GM21529 (cell line): ENCODE measurements around the gene UTS2.

Experiments
- ATAC-seq: cut with Tn5 transposase; IDR thresholded peaks from one replicate; pipeline ENCODE4 v1.9.1; 2021; ENCODE audit not compliant: unreplicated experiment

Gene UTS2

GRCh38 chr1:7852804-7853683, at the start of gene UTS2:
Gene UTS2, minus strand, starts transcription at chr1:7853065. Its CDS starts 62 bp downstream, at chr1:7853003.
- ATAC-seq = no peak

GRCh38 chr1:7899741-7900140, 46.9 kb upstream of the UTS2 start:
- no peak for ATAC-seq

- ATAC-seq = no peak
Observed at GRCh38 chr1:7898962-7899361, 46.1 kb upstream of the UTS2 start.

GRCh38 chr1:7896994-7897393, 44.1 kb upstream of the UTS2 start:
- ATAC-seq = no peak

- no peak for ATAC-seq
Observed at GRCh38 chr1:7893529-7894180, 40.8 kb upstream of the UTS2 start.

- ATAC-seq = no peak
Observed at GRCh38 chr1:7891804-7892203, 38.9 kb upstream of the UTS2 start.

- no peak for ATAC-seq
Observed at GRCh38 chr1:7890853-7891252, 38.0 kb upstream of the UTS2 start.

- no peak for ATAC-seq
Observed at GRCh38 chr1:7888248-7889081, 35.6 kb upstream of the UTS2 start.

- ATAC-seq = no peak
Observed at GRCh38 chr1:7886405-7886745, 33.5 kb upstream of the UTS2 start.

- ATAC-seq = no peak
Observed at GRCh38 chr1:7885513-7886404, 32.9 kb upstream of the UTS2 start.

- ATAC-seq = no peak
Observed at GRCh38 chr1:7884757-7885156, 31.9 kb upstream of the UTS2 start.

GRCh38 chr1:7879228-7879627, 26.4 kb upstream of the UTS2 start:
- no peak for ATAC-seq

GRCh38 chr1:7878027-7878426, 25.2 kb upstream of the UTS2 start:
- no peak for ATAC-seq

- no peak for ATAC-seq
Observed at GRCh38 chr1:7873801-7874795, 21.2 kb upstream of the UTS2 start.

GRCh38 chr1:7871136-7871535, 18.3 kb upstream of the UTS2 start:
- no peak for ATAC-seq

GRCh38 chr1:7869136-7869920, 16.5 kb upstream of the UTS2 start:
- no peak for ATAC-seq

- ATAC-seq = no peak
Observed at GRCh38 chr1:7868070-7868780, 15.4 kb upstream of the UTS2 start.

- ATAC-seq = no peak
Observed at GRCh38 chr1:7865978-7866377, 13.1 kb upstream of the UTS2 start.
